ENCODE measurements around the gene HSD11B2.
A peak's percentile ranks its signal among the peaks of the same experiment; 100 is the strongest.

Gene HSD11B2

GRCh38 chr16:67396159-67397035 lies 34.5 kb upstream of the HSD11B2 start:
- in situ Hi-C loops (cut with HindIII; ENCODE audit: low sequenced_read_pairs) = no loop called here
- H3K4me3 ChIP-seq (ENCODE audit: low read depth, low read length) = no peak overlapping the region
- no peak for TF ChIP-seq CTCF (IDR thresholded peaks at IDR 0.05; ENCODE audit: low read depth, low read length)
- DNase-seq (ENCODE audit: low read depth, low spot score) = peak; percentile 78

GRCh38 chr16:67397036-67397801 lies 33.7 kb upstream of the HSD11B2 start:
- in situ Hi-C loops (cut with HindIII; ENCODE audit: low sequenced_read_pairs) = no loop called here
- no peak overlapping the region for H3K4me3 ChIP-seq (ENCODE audit: low read depth, low read length)
- no peak for TF ChIP-seq CTCF (IDR thresholded peaks at IDR 0.05; ENCODE audit: low read depth, low read length)
- DNase-seq (ENCODE audit: low read depth, low spot score) = no peak

- H3K4me3 ChIP-seq (ENCODE audit: low read depth, low read length) = no peak overlapping the region
- TF ChIP-seq CTCF (IDR thresholded peaks at IDR 0.05; ENCODE audit: low read depth, low read length) = no peak
- no peak for DNase-seq (ENCODE audit: low read depth, low spot score)
- in situ Hi-C loops (cut with HindIII; ENCODE audit: low sequenced_read_pairs) = no loop called here
Observed at GRCh38 chr16:67397812-67398545, 32.9 kb upstream of the HSD11B2 start.

GRCh38 chr16:67398546-67399217 lies 32.2 kb upstream of the HSD11B2 start:
- no peak for TF ChIP-seq CTCF (IDR thresholded peaks at IDR 0.05; ENCODE audit: low read depth, low read length)
- in situ Hi-C loops (cut with HindIII; ENCODE audit: low sequenced_read_pairs) = no loop called here
- H3K4me3 ChIP-seq (ENCODE audit: low read depth, low read length) = no peak overlapping the region
- DNase-seq (ENCODE audit: low read depth, low spot score) = no peak

- peak; percentile 78 for TF ChIP-seq CTCF (IDR thresholded peaks at IDR 0.05; ENCODE audit: low read depth, low read length)
- H3K4me3 ChIP-seq (ENCODE audit: low read depth, low read length) = no peak overlapping the region
- DNase-seq (ENCODE audit: low read depth, low spot score) = no peak
- in situ Hi-C loops (cut with HindIII; ENCODE audit: low sequenced_read_pairs) = no loop called here
Observed at GRCh38 chr16:67399218-67399733, 31.6 kb upstream of the HSD11B2 start.
